Progenitor cell of endocrine pancreas (in vitro differentiated cells): ENCODE results near the gene CRHBP. TPM values are rescaled to one million over a fixed set of nuclear protein-coding genes. Genes with fewer than 3 reads are reported as not detected.
"Not testable (repeated sequence)": the region's sequence is repeated elsewhere in the genome, so short reads cannot be mapped to it uniquely, and the experiment has no call there.

Experiments
- DNase-seq: peaks from one replicate; pipeline ENCODE4 v3.0.0; 2021; ENCODE audit warnings: low spot score; ENCODE audit not compliant: unreplicated experiment
- H3K27ac Mint-ChIP-seq: 2 replicates; pipeline ENCODE4 v1.8.0; 2021; ENCODE audit warnings: mild to moderate bottlenecking, moderate library complexity, mixed read lengths
- H3K27me3 Mint-ChIP-seq: 2 replicates; pipeline ENCODE4 v1.8.0; 2021; ENCODE audit warnings: mixed read lengths
- H3K36me3 Mint-ChIP-seq: 2 replicates; pipeline ENCODE4 v1.8.0; 2022; ENCODE audit warnings: mixed read lengths; ENCODE audit not compliant: insufficient read depth
- H3K4me1 Mint-ChIP-seq: 2 replicates; pipeline ENCODE4 v1.8.0; 2021; ENCODE audit warnings: low read depth, mixed read lengths
- H3K4me3 Mint-ChIP-seq: 2 replicates; pipeline ENCODE4 v1.8.0; 2021; ENCODE audit warnings: low read depth, mild to moderate bottlenecking, moderate library complexity, mixed read lengths
- H3K9me3 Mint-ChIP-seq: 2 replicates; pipeline ENCODE4 v1.8.0; 2021; ENCODE audit warnings: low read depth, mixed read lengths
- total RNA-seq: library from RNA; stranded (reverse); gene quantifications from 2 replicates; pipeline ENCODE4 v1.2.1, GENCODE V29; 2021
- TF ChIP-seq, protein P1 (sequence below): fragments of 200-600 bp; sonication (generic); IDR thresholded peaks from one replicate; pipeline ENCODE4 v1.5.0; 2021; ENCODE audit warnings: antibody characterized with exemption, mild to moderate bottlenecking; ENCODE audit not compliant: unreplicated experiment

Gene CRHBP
- total RNA-seq, 1 donor from 2014 or later: 1.1 TPM

DNA sequence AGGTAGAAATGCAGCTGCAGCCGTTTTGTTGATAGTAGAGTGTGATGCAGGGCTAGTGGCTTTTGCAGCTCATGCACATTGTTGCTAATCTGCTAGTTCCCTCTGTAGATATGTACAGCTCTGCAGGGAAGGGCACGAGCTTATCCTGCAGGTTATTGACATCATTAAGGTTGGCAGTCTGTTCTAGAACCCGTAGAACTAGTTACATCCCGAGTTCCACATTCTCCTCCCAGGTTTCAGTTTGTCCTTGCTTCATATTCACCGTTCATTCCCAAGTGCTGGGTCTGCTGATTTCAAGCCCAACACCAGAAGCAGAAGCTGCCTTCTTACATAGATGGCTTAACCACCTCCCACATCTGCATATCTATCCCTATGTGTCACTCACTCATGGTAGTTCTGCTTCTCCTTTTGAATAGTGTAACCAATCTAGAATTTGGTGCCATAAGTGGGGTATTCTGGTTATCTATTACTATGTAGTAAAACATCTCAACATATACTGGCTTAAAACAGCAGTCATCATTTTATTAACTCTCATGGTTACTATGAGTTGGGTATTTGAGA lies 38.1 kb downstream of the CRHBP start:
- Mint-ChIP-seq H3K4me1 (peaks cover 6% of the 10 kb centered on the region), H3K27me3 (no peaks in the 10 kb centered on the region), H3K36me3 (no peaks in the 10 kb centered on the region), H3K4me3 (no peak overlapping the region), H3K9me3 (no peaks in the 10 kb centered on the region), H3K27ac (no peak overlapping the region)
- TF ChIP-seq, protein P1, sequence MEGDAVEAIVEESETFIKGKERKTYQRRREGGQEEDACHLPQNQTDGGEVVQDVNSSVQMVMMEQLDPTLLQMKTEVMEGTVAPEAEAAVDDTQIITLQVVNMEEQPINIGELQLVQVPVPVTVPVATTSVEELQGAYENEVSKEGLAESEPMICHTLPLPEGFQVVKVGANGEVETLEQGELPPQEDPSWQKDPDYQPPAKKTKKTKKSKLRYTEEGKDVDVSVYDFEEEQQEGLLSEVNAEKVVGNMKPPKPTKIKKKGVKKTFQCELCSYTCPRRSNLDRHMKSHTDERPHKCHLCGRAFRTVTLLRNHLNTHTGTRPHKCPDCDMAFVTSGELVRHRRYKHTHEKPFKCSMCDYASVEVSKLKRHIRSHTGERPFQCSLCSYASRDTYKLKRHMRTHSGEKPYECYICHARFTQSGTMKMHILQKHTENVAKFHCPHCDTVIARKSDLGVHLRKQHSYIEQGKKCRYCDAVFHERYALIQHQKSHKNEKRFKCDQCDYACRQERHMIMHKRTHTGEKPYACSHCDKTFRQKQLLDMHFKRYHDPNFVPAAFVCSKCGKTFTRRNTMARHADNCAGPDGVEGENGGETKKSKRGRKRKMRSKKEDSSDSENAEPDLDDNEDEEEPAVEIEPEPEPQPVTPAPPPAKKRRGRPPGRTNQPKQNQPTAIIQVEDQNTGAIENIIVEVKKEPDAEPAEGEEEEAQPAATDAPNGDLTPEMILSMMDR: no peak
- no peak for DNase-seq

GRCh38 chr5:76993436-76993835 lies 40.6 kb downstream of the CRHBP start:
- not testable (repeated sequence) for H3K4me1 Mint-ChIP-seq, H3K9me3 Mint-ChIP-seq, H3K27me3 Mint-ChIP-seq, H3K36me3 Mint-ChIP-seq, H3K4me3 Mint-ChIP-seq, H3K27ac Mint-ChIP-seq, DNase-seq

DNA sequence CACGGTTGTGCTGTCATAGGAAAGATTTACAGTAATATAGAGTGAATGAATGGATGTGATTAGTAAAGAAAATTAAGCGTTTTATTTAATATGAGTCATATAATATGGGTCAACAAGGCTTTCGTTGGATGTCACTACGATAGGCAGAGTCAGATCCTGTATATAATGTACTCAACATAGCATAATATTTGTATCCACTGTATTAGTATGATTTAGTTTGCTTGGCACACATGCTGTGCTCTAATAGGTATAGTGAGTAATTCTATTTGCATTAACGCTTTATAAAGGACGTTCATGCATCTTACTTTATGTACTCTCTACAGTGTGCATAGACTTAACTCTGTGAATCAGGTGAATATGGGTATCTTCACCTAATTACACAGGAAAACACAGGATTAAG lies 41.5 kb downstream of the CRHBP start:
- H3K4me1 Mint-ChIP-seq: no peaks in the 10 kb centered on the region
- no peaks in the 10 kb centered on the region for H3K27me3 Mint-ChIP-seq
- TF ChIP-seq, protein P1: no peak
- H3K27ac Mint-ChIP-seq: no peak overlapping the region
- DNase-seq: no peak
- H3K36me3 Mint-ChIP-seq: no peaks in the 10 kb centered on the region
- no peaks in the 10 kb centered on the region for H3K9me3 Mint-ChIP-seq
- no peak overlapping the region for H3K4me3 Mint-ChIP-seq

GRCh38 chr5:76998251-76998650 lies 45.4 kb downstream of the CRHBP start:
- H3K27ac Mint-ChIP-seq, H3K27me3 Mint-ChIP-seq, DNase-seq, H3K4me1 Mint-ChIP-seq, H3K36me3 Mint-ChIP-seq, H3K9me3 Mint-ChIP-seq, H3K4me3 Mint-ChIP-seq: not testable (repeated sequence)

DNA sequence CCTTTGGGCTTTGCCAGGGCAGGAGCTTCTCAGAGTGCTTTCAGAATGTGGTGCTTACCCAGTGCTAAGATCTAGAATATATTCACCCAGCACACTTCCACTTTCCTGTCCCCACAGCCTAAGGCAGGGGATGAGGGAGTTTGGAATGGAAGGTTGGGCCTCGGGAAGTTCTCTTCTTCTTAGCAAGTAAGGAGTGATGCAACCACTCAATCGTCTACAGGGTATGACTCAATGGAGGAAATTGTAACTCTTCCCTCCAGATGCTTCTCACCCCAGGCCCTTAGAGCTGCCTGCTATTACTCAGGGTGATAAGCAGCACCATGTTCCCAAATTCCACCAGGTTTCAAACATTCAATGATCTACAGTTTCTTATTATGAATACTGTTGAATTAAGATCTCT lies 46.6 kb downstream of the CRHBP start:
- H3K4me1 Mint-ChIP-seq: no peaks in the 10 kb centered on the region
- no peaks in the 10 kb centered on the region for H3K36me3 Mint-ChIP-seq
- H3K27me3 Mint-ChIP-seq: no peaks in the 10 kb centered on the region
- H3K4me3 Mint-ChIP-seq: no peak overlapping the region
- DNase-seq: no peak
- TF ChIP-seq, protein P1: no peak
- H3K27ac Mint-ChIP-seq: no peak overlapping the region
- H3K9me3 Mint-ChIP-seq: no peaks in the 10 kb centered on the region

DNA sequence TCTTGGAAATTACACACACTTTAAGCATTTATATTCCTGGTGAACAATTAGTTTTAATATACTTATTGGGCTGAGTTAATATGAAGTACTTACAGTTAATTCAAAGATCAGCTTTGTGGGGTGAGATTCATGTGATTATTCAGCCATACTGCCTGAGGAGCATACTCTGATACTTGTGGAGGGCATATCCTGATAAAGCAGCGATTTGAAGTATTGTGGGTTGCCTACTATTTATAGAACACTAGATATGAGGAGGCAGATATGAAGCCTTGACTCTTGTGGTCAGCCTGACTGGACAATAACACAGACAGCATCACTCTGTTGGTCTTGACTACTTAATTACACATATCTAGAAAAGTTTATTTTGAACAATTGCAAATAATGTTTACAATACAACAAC lies 50.4 kb downstream of the CRHBP start:
- H3K4me3 Mint-ChIP-seq: no peak overlapping the region
- peaks cover 3% of the 10 kb centered on the region for H3K9me3 Mint-ChIP-seq
- no peak for DNase-seq
- TF ChIP-seq, protein P1: no peak
- H3K36me3 Mint-ChIP-seq: no peaks in the 10 kb centered on the region
- H3K4me1 Mint-ChIP-seq: no peaks in the 10 kb centered on the region
- no peaks in the 10 kb centered on the region for H3K27me3 Mint-ChIP-seq
- no peak overlapping the region for H3K27ac Mint-ChIP-seq
